ENCODE data around the gene TRIM14.
A peak's percentile ranks its signal among the peaks of the same experiment; 100 is the strongest.

Gene TRIM14

DNA sequence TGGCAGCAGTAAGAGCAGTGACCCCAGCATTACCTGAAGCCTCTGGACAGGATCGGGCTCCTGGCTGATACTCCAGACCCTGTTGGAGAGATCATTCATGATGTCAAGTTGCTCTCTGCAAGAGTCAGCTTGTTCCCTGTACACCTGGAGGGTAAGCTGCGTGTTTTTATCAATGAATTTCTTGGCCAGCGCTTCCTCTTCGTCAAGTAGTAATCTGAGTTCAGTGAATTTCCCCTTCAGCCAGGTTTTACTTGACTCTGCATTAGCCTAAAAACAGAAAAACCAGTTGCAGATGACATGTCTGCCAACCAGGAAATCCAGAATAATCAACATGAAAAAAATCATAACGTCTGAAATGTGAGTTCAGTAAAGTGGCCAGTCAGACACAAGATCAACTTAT is 19.1 kb downstream of the TRIM14 start:
- TF ChIP-seq, protein P1, sequence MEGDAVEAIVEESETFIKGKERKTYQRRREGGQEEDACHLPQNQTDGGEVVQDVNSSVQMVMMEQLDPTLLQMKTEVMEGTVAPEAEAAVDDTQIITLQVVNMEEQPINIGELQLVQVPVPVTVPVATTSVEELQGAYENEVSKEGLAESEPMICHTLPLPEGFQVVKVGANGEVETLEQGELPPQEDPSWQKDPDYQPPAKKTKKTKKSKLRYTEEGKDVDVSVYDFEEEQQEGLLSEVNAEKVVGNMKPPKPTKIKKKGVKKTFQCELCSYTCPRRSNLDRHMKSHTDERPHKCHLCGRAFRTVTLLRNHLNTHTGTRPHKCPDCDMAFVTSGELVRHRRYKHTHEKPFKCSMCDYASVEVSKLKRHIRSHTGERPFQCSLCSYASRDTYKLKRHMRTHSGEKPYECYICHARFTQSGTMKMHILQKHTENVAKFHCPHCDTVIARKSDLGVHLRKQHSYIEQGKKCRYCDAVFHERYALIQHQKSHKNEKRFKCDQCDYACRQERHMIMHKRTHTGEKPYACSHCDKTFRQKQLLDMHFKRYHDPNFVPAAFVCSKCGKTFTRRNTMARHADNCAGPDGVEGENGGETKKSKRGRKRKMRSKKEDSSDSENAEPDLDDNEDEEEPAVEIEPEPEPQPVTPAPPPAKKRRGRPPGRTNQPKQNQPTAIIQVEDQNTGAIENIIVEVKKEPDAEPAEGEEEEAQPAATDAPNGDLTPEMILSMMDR (IDR thresholded peaks at IDR 0.05; ENCODE audit: control insufficient read depth, extremely low read depth, insufficient read depth): no peak
- H3K4me3 ChIP-seq (ENCODE audit: low read depth, low read length): peak overlapping the region; percentile 11
- peak; percentile 94 for DNase-seq (ENCODE audit: low read depth)

DNA sequence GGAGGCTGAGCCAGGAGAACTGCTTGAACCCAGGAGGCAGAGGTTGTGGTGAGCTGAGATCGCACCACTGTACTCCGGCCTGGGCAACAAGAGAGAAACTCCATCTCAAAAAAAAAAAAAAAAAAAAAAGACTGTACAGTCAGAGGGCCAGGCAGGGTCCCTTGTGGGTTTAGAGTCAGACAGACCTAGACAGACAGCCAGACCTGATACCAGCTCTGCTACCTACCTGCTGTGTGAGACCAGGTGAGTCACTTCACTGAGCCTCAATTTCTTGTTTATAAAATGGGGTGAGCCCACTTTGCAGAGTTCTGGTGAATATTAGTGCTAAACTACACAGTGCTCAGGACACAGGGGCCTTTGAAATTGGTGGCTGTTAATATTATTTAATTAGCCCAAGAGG is 19.7 kb downstream of the TRIM14 start:
- no peak for DNase-seq (ENCODE audit: low read depth)
- 0 out of 2 replicates have a peak overlapping the region, but pooled peaks have one; percentile 9 for H3K4me3 ChIP-seq (ENCODE audit: low read depth, low read length)
- TF ChIP-seq, protein P1 (IDR thresholded peaks at IDR 0.05; ENCODE audit: control insufficient read depth, extremely low read depth, insufficient read depth): no peak

DNA sequence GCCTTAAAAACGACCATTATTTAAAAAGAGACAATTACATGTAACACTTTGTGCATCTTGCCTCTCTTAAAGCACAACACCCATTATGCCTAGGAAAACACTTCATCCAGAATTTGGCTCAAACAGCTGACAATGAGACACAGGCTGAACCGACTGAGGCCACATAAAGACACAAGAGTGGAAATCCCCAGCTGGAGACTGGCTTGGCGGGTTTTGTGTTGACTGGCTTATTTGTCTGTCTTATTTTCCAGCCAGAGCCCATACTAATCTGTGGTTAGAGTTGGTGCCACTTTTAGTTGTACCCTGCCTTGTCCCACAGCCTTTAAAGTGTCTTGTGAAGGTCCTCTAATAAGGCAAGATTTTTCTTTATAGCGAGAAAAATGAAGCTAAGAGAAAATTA is 21.2 kb downstream of the TRIM14 start:
- peak; percentile 77 for DNase-seq (ENCODE audit: low read depth)
- TF ChIP-seq, protein P1 (IDR thresholded peaks at IDR 0.05; ENCODE audit: control insufficient read depth, extremely low read depth, insufficient read depth): no peak
- H3K4me3 ChIP-seq (ENCODE audit: low read depth, low read length): no peak overlapping the region

DNA sequence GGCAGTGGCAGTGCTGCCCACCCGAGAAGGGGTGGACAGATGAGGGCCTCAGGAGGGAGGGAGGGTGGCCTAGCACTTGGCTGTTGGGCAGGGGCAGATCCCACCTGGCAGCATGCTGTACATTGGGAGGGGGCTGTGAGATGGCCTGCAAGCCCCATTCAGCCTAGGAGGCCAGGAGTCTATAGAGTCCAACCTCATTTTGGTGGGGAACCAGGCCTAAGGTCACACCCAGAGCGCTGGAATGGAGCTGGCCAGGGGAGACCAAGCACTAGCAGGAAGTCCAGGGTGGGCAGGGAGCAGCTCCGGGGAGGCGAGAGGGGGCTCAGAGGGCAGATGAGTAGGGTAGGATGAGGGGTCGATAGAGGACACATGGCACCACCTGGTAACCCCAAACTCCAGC is 22.9 kb downstream of the TRIM14 start:
- TF ChIP-seq, protein P1 (IDR thresholded peaks at IDR 0.05; ENCODE audit: control insufficient read depth, extremely low read depth, insufficient read depth): no peak
- no peak overlapping the region for H3K4me3 ChIP-seq (ENCODE audit: low read depth, low read length)
- DNase-seq (ENCODE audit: low read depth): no peak

DNA sequence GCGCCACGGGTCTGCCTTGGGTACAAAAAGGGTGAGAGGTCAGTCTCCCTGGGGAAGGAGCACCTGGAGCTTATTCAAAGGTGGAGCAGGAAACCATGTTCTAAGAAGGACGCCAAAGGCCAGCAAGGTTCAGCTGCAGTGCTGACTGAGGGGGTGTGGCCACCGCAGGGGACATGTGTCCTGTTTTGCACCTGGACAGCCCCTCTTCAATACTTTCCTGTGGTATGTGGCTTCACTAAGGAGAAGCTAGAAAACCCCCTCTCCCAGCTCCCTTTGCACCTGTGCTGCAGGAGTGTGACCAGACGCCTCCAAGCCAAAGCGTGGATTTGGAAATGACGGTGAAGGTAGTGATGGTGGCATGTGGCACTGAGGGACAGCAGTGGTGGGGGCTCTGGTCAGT is 23.6 kb downstream of the TRIM14 start:
- H3K4me3 ChIP-seq (ENCODE audit: low read depth, low read length): no peak overlapping the region
- TF ChIP-seq, protein P1 (IDR thresholded peaks at IDR 0.05; ENCODE audit: control insufficient read depth, extremely low read depth, insufficient read depth): no peak
- no peak for DNase-seq (ENCODE audit: low read depth)

DNA sequence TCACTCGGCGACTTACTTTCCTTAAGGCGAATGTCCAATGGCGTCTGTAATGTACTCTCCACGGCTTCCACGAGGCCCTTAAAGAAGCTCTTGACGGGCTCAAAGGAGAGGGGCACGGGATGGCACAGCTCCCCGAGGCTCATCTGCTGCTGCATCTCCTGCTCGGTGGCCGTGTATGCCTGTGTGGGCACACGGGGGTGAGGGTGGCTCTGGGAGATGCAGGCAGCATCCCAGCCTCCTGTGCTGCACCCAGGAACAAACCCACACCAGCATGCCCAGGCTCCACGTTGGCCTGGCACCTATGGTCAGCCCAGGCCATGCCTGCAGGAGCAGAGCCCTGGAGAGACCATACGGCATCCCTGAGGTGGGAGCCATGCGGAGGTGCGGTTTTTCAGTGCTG is 24.2 kb downstream of the TRIM14 start:
- DNase-seq (ENCODE audit: low read depth): no peak
- TF ChIP-seq, protein P1 (IDR thresholded peaks at IDR 0.05; ENCODE audit: control insufficient read depth, extremely low read depth, insufficient read depth): no peak
- H3K4me3 ChIP-seq (ENCODE audit: low read depth, low read length): no peak overlapping the region

DNA sequence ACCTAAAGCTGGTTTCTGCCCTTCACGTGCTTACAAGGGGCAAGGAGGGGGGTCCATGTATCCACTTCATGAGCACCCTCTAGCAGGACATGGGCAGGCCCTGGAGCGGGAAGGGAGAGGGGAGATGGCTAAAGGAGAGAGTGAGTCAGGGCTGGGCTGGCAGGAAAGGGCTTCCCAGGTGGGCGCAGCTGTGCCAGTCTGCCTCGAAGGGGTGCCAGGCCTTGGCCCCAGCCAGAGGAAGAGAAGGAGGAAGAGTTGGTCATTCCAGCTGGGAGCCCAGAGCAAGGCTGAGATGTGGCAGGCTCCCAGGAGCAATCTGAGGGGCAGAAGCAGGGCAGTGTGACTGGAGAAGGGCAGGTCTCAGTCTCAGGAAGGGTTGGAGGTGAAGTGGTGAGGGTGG is 24.7 kb downstream of the TRIM14 start:
- TF ChIP-seq, protein P1 (IDR thresholded peaks at IDR 0.05; ENCODE audit: control insufficient read depth, extremely low read depth, insufficient read depth): no peak
- DNase-seq (ENCODE audit: low read depth): no peak
- no peak overlapping the region for H3K4me3 ChIP-seq (ENCODE audit: low read depth, low read length)
